ENCODE data around the gene SFT2D1.

The SFT2D1 gene

DNA sequence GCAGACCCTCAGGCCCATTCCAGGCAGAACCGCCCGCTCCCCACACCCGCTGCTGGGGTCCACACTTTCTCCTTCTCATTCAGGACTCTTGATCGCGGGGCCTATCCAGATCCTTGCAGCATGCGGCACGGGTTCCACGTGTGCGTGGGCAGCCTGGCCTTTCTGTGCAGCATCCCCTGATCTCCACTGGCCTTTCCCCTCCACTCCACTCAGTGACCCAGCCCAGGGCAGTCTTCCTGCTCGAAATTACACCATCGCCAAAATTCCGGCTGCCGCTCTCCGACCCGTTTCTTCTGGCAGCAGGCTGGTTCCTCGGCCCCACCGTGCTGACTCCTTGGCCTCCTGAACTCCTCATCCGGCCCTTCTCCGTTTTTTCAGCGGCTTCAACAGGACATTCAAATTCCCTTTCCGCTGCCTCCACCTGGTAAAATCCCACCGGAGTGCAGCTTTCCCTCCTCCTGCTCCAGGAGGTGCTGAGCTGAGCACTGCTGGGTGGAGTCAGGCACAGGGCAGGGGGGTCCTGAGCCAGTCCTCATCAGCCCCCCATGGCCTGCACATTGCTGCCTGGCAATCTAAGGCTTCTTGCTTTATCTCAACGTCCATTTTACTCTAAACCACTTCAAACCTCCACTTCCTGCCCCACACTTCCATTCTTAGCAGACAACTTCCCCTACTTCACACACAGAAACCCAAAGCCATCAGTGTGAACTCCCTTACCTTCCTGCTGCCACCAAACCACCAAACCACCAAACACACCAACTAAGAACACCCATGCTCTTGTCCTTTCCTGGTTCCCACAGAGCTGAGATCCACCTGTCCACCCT lies 9.0 kb downstream of the SFT2D1 start:
- no peak for DNase-seq (ENCODE audit: low spot score)

GRCh38 chr6:166331503-166332415 lies 10.6 kb downstream of the SFT2D1 start:
- DNase-seq (ENCODE audit: low spot score), result no peak

- no peak for DNase-seq (ENCODE audit: low spot score)
These were observed 11.7 kb downstream of the SFT2D1 start for GRCh38 chr6:166330612-166331011.

DNA sequence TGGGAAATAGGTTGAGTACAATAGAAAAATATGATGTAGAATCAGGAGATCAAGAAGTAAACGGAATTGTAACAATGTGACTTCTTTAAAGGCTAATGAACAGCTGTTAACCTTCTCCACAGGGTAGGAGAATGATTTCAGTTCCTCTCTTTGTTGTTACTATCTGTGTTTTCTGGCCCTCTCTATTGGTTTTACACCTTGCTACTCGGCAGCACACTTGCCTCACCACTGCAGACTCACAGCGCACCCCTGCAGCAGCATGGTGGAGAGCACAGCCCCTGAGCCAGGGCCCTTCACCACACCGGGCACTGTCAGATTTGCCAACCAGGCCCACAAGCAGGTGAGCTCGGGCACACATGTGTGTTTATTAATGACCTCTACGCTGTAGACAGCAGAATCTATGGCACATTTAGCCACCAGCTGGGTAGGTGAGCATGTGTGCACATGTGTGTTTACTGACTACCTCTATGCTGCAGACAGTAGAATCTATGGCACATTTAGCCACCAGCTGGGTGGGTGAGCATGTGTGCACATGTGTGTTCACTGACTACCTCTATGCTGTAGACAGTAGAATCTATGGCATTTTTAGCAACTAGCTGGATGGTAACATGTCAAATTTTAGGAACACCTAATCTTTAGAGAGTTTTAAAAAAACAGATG lies 16.8 kb downstream of the SFT2D1 start:
- DNase-seq (ENCODE audit: low spot score), result no peak

DNA sequence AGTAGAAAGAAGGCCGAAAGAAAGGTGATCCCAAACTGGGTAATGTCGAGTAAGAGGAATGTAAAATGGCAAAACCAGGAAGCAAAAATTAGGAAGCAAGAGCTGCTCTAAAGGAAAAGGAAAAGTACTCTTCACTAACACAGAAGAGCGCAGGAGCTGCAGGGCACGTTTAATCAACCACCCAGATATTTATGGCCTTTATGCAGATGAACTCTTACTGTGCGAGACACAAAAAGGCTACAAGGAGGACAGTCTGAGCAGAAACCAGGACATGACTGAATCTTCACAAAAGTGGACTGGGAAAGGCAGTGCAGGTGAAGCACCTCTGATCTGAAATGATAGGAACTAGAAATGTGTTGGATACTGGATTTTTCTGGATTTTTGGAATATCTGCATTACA lies 18.9 kb downstream of the SFT2D1 start:
- DNase-seq (ENCODE audit: low spot score), result no peak

GRCh38 chr6:166318649-166319600 lies 23.4 kb downstream of the SFT2D1 start:
- DNase-seq (ENCODE audit: low spot score), result peak; percentile 63

DNA sequence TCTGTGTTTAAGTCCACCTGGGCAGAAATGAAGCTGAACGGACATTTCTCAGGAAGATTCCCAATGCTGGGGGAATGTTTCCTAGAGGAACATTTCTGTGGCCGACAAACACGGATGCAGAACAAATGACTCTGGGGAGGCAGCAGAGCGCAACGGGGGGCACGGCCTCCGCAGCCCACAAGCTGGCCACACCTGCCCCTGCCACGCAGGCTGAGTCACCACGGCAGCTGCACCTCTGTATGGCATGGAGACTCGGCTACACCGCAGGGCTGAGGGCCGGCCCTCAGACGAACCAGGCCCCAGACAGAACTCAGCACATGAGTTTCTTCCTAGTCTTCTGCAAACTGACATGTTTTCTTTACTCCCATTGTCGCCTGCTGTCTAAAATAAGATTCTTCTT lies 24.1 kb downstream of the SFT2D1 start:
- peak; percentile 82 for DNase-seq (ENCODE audit: low spot score)

DNA sequence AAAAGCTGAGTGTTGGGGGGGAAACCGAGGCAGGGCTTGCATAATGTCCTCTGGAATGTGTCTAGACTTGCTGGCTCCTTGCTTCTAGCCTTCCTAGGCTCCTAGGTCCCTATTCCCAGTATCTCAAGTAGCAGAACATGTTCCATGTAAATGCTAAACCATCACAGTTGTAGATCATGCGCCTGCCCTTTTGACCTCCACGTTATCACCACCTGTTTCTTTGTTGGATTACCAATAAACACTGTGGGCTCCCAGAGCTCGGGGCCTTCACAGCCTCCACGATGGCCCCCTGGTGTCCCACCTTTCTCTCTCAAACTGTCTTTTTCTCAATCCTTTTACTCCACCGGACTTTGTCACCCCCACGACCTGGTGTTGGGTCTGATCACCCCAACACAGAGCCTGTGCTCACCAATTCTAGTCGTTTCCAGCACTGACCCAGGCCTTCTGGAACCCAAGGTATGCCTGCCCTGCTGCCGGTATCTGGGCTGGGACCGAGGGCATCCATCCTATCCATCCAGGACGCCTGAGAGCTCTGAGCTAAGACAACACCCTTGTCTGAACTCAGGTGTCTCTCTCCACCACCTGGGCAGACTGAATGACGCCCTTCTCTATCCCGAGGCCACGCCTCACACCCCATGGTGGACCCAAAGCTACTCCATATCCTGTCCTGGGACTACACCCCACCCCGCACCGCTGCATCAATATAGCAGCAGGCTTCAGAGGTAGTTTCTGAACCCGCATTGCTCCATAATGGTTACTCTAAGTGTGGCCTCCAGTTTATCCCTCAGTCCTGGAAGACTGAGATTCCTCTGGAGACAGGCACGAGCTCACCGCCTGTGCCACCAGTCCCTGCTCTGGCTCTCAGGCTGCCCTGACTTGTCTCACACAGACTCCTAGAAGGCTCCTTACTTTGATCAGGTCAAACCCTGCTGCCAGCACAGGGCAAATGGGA lies 24.8 kb downstream of the SFT2D1 start:
- DNase-seq (ENCODE audit: low spot score), result no peak

- DNase-seq (ENCODE audit: low spot score), result no peak
These were observed 26.9 kb downstream of the SFT2D1 start for GRCh38 chr6:166315436-166315835.

- DNase-seq (ENCODE audit: low spot score), result no peak
These were observed 27.9 kb downstream of the SFT2D1 start for GRCh38 chr6:166314454-166314853.

GRCh38 chr6:166313255-166314070 lies 28.9 kb downstream of the SFT2D1 start:
- DNase-seq (ENCODE audit: low spot score), result peak; percentile 25

- DNase-seq (ENCODE audit: low spot score), result peak; percentile 3
These were observed 29.5 kb downstream of the SFT2D1 start for GRCh38 chr6:166312832-166313231.

- no peak for DNase-seq (ENCODE audit: low spot score)
These were observed 31.7 kb downstream of the SFT2D1 start for GRCh38 chr6:166310634-166311033.

GRCh38 chr6:166309977-166310376 lies 32.4 kb downstream of the SFT2D1 start:
- no peak for DNase-seq (ENCODE audit: low spot score)

GRCh38 chr6:166308769-166309589 lies 33.4 kb downstream of the SFT2D1 start:
- no peak for DNase-seq (ENCODE audit: low spot score)

DNA sequence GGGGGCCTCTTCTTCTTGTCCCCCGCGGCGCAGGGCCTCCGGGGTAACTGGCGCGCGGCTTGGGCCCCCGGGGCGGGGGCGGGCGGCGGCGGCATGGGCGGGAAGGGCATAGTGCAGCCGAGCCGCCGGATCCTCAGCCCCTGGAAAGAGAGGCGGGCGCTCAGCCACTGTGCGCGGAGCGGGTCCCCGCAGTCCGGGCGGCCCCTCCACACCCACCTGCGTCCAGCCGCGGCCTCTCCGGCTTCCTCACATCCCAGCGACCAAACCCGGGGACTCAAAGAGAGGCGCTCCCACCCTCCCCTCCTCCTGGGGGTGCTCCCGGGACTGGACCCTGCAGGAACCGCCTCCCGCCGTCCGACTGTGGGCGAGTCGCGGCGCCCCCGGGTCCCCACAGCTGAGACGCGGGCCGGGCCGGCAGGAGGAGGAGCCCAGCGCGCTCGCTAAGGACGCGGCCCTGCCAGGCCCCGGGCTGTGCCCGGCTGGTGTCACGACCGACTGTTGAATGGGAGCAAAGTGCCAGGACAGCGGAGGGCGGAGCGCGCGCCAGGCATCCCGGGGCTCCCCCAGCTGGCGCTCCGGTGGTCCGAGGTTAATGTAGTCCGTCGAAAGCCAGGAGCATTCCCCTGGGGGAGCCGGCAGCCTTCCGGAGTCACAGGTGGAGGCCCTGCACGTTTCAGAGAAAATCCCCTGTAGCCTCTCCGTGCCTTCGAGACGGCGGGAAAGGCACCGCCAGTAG lies 34.1 kb downstream of the SFT2D1 start, which contains the start of gene PRR18:
Gene PRR18 (minus strand): TSS at position 360 of the 736 bp plus-strand sequence. CDS start 250 bp downstream, at position 110.
- peak; percentile 42 for DNase-seq (ENCODE audit: low spot score)
